Activated CD8-positive, alpha-beta T cell treated with anti-CD3 and anti-CD28 coated beads, Interleukin-2, amount 10 ng/mL, durations not matched to agents 7 days and 5 days (primary cell): ENCODE data around the gene FBXO44. TPM values are rescaled to one million over a fixed set of nuclear protein-coding genes. Genes with fewer than 3 reads are reported as not detected.

Experiments used
- ATAC-seq: fragments of 150-1000 bp; cut with Tn5 transposase; one replicate; pipeline ENCODE4 v1.10.0; 2021; ENCODE audit warnings: moderate library complexity
- CTCF ChIA-PET: fragments of 350-600 bp; sonication (Branson Sonifier 250); formaldehyde crosslinking; loops from one replicate; lab custom pipeline; 2021; ENCODE audit warnings: antibody characterized with exemption; lab: Charles Lee
- POLR2A ChIA-PET: fragments of 350-600 bp; sonication (Branson Sonifier 250); formaldehyde crosslinking; loops from one replicate; lab custom pipeline; 2021; ENCODE audit warnings: antibody characterized with exemption; lab: Charles Lee
- DNase-seq: peaks from one replicate; pipeline ENCODE4 v3.0.0-alpha.2; 2020
- H3K27ac Mint-ChIP-seq: one replicate; pipeline ENCODE4 v1.8.0; 2021; ENCODE audit warnings: mild to moderate bottlenecking, mixed read lengths
- H3K27me3 Mint-ChIP-seq: one replicate; pipeline ENCODE4 v1.8.0; 2021; ENCODE audit warnings: low read depth, mixed read lengths
- H3K36me3 Mint-ChIP-seq: one replicate; pipeline ENCODE4 v1.8.0; 2021; ENCODE audit warnings: low read depth, mixed read lengths
- H3K4me1 Mint-ChIP-seq: one replicate; pipeline ENCODE4 v1.8.0; 2021; ENCODE audit warnings: low read depth, mixed read lengths
- H3K4me3 Mint-ChIP-seq: one replicate; pipeline ENCODE4 v1.8.0; 2021; ENCODE audit warnings: mild to moderate bottlenecking, mixed read lengths
- H3K9me3 Mint-ChIP-seq: one replicate; pipeline ENCODE4 v1.8.0; 2022; ENCODE audit warnings: mixed read lengths; ENCODE audit not compliant: insufficient read depth
- total RNA-seq, 2 experiments: library from RNA; stranded (reverse); gene quantifications; one replicate each; pipeline ENCODE4 v1.2.3, GENCODE V29; 2021

The FBXO44 gene
- total RNA-seq, 2 experiments from 2014 or later, result 39.7 to 42.3 TPM

DNA sequence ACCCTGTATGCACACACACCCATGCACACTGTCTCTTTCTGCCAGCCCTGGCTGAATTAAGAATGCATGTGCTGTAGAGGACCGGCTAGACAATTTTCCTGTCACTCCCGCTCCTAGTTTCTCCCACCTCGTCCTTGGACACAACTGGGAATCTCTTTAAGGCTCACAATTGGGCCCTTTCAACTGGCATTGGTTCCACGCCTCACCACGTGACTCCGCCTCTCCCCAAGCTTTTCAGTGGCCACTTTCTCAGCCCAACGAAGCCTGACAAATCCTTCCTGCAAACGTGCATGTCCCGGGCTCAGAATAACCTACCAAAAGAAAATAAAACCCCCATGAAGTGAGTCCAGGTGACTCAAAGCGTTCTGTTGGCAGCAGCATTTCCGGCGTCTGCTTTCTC, 34.3 kb upstream of the FBXO44 start:
- Mint-ChIP-seq H3K9me3 (no peaks in the 10 kb centered on the region), H3K27ac (no peak overlapping the region), H3K27me3 (peaks cover 3% of the 10 kb centered on the region), H3K4me3 (no peak overlapping the region), H3K36me3 (no peaks in the 10 kb centered on the region), H3K4me1 (no peaks in the 10 kb centered on the region)
- ATAC-seq (no peak), DNase-seq (no peak)
- CTCF ChIA-PET, result no interaction called here
- POLR2A ChIA-PET, result no interaction called here

DNA sequence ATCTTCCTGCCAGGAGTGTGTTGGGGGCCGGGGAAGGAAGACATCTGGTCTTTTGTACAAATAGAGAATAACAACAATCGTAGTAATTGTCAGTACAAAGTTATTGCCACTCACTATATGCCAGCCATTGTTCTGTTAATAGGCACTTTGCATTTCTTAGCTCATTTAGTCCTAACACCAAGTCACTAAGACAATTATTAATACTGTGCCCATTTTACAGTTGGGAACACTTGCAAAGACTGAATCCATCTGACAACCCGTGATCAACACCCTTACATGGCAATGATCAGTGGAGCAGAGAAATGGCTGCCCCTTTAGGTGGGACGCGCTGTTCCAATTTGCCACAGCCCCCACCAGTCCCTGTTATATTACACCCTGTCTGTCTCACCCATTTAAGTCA, 33.8 kb upstream of the FBXO44 start:
- ChIA-PET CTCF (no interaction called here), POLR2A (no interaction called here)
- Mint-ChIP-seq H3K27me3 (peaks cover 8% of the 10 kb centered on the region), H3K36me3 (no peaks in the 10 kb centered on the region), H3K4me1 (no peaks in the 10 kb centered on the region), H3K9me3 (no peaks in the 10 kb centered on the region), H3K27ac (no peak overlapping the region), H3K4me3 (no peak overlapping the region)
- ATAC-seq (no peak), DNase-seq (no peak)

DNA sequence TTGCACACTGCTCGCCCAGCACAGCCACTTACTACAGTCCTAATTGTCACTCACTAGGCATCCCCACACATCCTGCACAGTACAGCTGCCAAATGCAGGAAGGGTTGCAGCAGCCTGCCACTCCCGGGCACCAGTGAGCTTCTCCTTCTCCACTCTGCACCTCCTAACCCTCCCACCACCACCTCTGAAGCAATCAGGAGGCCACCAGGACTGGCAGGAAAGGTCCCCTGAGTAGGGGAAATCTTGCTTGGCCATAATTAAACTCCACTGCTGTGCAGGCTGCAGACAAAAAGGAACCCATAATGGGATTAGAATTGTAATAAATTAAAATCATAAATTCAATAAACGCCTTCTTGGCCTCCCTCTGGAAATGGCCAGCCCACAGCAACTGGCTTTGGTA, 32.3 kb upstream of the FBXO44 start:
- Mint-ChIP-seq H3K4me1 (no peaks in the 10 kb centered on the region), H3K36me3 (no peaks in the 10 kb centered on the region), H3K27ac (no peak overlapping the region), H3K9me3 (no peaks in the 10 kb centered on the region), H3K27me3 (peaks cover 8% of the 10 kb centered on the region), H3K4me3 (no peak overlapping the region)
- ChIA-PET CTCF (no interaction called here), POLR2A (no interaction called here)
- ATAC-seq, result no peak
- no peak for DNase-seq

DNA sequence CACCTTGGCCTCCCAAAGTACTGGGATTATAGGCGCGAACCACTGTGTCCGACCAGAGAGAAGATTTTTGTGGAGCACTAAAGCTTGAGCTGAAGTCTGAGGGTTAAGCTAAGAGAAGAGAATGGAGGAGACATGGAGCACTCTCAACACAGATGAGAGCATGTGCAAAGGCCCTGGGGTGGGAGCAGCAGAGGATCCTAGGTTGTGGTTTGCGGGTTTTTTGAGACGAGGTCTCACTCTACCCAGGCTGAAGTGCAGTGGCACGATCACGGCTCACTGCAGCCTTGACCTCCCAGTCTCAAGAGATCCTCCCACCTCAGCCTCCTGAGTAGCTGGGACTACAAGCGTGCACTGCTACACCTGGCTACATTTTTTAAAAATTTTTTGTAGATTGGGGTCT, 31.0 kb upstream of the FBXO44 start:
- no peaks in the 10 kb centered on the region for H3K36me3 Mint-ChIP-seq
- no peak overlapping the region for H3K4me3 Mint-ChIP-seq
- ATAC-seq, result no peak
- H3K27me3 Mint-ChIP-seq, result peaks cover 8% of the 10 kb centered on the region
- POLR2A ChIA-PET, result no interaction called here
- no peak for DNase-seq
- no peaks in the 10 kb centered on the region for H3K9me3 Mint-ChIP-seq
- CTCF ChIA-PET, result interaction anchor here (1.6 kb wide), 1 partner anchor 586 kb away, joined by 4 read pairs; no protein-coding TSS in a partner anchor
- H3K27ac Mint-ChIP-seq, result no peak overlapping the region
- H3K4me1 Mint-ChIP-seq, result no peaks in the 10 kb centered on the region

DNA sequence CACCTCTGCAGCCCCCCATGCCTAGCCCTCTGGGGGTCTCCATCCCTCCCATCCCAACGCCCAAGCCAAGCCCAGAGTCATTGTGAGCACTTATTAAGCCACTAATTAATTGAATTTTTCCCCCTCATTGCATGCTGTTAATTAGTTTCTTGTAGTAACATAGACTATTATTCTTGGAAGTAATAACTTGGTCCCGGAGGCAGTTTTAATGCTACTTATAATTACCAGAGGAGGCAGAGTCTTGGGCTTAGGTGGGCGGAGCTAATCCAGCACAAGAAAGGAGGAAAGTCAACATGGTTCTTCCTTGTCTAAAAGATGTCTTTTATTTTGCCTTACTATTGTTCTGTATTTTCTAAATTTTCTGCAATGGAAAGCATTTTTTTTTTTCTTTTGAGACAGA, 28.1 kb upstream of the FBXO44 start:
- POLR2A ChIA-PET, result no interaction called here
- Mint-ChIP-seq H3K27me3 (peaks cover 11% of the 10 kb centered on the region), H3K4me3 (no peak overlapping the region), H3K9me3 (no peaks in the 10 kb centered on the region), H3K4me1 (no peaks in the 10 kb centered on the region), H3K36me3 (no peaks in the 10 kb centered on the region), H3K27ac (no peak overlapping the region)
- no peak for DNase-seq
- CTCF ChIA-PET, result interaction anchor here (1.1 kb wide), 1 partner anchor 8 kb away, joined by 3 read pairs; no protein-coding TSS in a partner anchor
- no peak for ATAC-seq

DNA sequence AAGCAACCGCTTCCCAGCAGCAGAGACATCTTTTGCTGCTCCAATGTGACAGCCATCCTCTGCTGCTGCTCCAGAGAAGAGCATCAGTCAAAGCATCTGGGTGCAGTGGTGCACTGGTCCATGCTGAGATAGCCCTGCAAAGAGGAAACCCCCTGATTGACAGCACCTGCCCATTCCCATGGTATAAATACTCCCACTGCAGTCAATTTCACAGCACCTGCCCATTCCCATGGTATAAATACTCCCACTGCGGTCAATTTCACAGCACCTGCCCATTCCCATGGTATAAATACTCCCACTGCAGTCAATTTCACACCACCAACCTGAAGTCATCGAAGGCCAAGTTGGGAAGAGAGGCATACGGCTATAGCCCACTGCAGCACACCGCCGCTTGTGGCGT, 25.9 kb upstream of the FBXO44 start:
- no peak overlapping the region for H3K27ac Mint-ChIP-seq
- peaks cover 9% of the 10 kb centered on the region for H3K27me3 Mint-ChIP-seq
- H3K9me3 Mint-ChIP-seq, result no peaks in the 10 kb centered on the region
- no peak for DNase-seq
- no peaks in the 10 kb centered on the region for H3K4me1 Mint-ChIP-seq
- no peaks in the 10 kb centered on the region for H3K36me3 Mint-ChIP-seq
- no peak for ATAC-seq
- CTCF ChIA-PET, result no interaction called here
- H3K4me3 Mint-ChIP-seq, result no peak overlapping the region
- POLR2A ChIA-PET, result no interaction called here

DNA sequence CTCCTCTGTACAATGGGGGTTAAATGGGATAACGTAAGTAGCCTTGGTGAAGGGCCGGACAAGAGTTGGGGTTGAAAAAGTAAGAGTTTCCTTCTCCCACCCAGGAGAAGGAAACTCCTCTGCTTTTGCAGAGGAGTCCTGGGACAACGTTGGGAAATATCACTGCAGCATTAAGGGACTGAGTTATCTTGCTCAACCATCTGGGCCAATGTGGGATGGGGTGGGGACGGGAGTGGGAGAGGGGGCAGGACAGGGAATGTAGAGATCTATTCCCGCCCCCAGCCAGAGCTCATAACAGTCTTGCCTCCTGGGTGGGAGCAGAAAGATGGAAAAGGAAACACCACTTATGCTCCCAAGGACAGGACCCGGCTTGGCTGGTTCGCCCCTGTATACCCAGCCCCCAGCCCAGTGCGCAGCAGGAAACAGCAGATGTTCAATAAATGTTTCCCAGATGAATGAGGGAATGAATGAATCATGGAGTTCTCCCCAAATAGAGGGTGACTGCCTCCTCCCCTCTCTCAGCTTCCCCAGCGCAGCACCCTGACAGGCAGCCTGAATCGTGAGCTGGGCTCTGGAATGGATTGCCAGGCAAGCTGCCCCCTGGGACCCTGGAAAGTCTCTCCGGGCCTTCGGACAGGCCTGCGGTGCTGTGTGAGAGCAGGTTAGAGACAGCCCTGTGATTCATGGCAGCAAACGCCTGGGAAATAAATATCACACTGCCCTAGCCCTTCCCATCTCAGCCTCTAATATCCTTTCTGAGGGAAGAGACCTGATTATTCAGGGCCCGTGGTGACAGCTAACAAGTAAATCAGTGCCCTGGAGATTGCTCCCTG, 25.3 kb upstream of the FBXO44 start:
- CTCF ChIA-PET, result no interaction called here
- Mint-ChIP-seq H3K27ac (no peak overlapping the region), H3K4me1 (no peaks in the 10 kb centered on the region), H3K27me3 (peaks cover 9% of the 10 kb centered on the region), H3K4me3 (no peak overlapping the region), H3K36me3 (no peaks in the 10 kb centered on the region), H3K9me3 (no peaks in the 10 kb centered on the region)
- no peak for DNase-seq
- POLR2A ChIA-PET, result no interaction called here
- ATAC-seq, result no peak

DNA sequence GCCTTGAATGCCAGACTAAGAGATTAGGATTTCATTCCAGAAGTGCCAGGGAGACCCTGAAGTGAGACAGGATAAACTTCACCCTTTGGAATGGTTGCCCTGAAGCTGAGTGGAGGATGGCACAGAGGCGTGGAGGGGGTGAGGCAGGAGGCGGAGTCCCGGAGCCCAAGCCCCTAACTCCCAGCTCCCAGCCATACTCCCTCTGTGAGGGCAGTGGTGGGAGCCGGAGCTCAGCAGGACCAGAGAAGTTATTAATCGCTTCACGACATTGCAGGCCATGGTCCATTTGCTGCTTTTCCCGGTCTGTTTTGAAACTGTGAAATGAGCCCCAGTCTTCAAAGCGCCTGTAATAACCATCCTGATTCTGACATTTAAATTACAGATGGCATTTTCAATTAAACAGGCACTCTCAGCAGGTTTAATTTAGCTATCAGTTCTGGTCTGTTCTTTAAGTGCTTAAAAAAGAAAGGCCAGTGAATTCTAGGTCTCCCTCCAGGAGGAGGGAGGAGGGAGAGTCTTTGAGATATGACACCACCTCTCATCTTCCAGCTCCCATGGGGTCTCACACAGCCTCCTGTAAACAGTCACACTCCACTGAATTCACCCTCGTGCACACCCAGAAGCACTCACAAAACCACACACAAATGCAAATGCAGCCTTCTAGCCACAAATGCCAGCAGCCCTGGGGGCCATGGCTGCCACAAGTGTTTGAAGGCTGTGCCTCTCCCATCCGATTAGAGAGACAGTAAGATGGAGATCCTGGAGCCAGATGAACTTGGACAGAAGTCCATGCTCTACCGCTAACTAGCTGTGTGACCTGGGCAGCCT, 20.1 kb upstream of the FBXO44 start:
- Mint-ChIP-seq H3K4me3 (no peak overlapping the region), H3K9me3 (no peaks in the 10 kb centered on the region), H3K36me3 (no peaks in the 10 kb centered on the region), H3K27me3 (peaks cover 4% of the 10 kb centered on the region), H3K27ac (no peak overlapping the region), H3K4me1 (no peaks in the 10 kb centered on the region)
- ChIA-PET CTCF (interaction anchor here (1.3 to 2.1 kb wide), 2 partner anchors 8 to 597 kb away, joined by 3 to 7 read pairs; no protein-coding TSS in a partner anchor), POLR2A (no interaction called here)
- DNase-seq (no peak), ATAC-seq (no peak)

DNA sequence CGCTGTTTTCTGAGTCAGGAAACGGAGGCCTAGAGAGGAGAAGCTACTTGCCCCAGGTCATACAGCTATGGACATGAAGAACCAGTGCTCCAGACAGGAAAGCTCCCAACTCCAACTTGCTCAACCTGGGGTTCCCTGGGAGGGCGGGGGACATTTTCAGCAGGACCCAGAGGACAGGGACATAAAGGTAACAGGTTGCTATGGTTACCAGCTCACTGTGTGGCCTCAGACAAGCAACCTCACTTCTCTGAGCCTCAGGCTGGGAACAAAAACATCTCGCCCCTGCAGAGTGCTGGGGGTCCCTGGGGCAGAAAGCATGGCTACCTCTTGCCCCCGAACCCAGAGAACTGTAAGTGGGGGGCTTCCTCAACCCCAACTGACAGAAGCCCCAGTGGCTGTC, 16.6 kb upstream of the FBXO44 start:
- no peak for ATAC-seq

DNA sequence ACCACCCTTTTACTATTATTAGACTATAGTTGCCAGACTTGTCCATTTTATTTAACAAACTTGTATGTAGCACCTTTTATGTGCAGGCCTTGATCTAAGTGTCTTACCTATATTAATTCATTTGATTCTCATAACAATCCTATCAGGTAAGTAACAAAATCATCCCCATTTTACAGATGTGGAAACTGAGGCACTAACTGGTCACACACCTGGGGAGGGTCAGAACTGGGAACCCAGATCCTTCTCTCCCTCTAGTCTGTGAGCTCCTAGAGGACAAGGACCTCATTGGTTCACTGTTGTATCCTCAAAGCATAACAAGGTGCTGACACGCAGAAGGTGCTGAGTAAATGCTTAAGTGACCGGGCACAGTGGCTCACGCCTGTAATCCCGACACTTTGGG, 15.3 kb upstream of the FBXO44 start:
- Mint-ChIP-seq H3K9me3 (no peaks in the 10 kb centered on the region), H3K4me1 (no peaks in the 10 kb centered on the region), H3K36me3 (no peaks in the 10 kb centered on the region), H3K4me3 (no peak overlapping the region), H3K27me3 (no peaks in the 10 kb centered on the region), H3K27ac (no peak overlapping the region)
- POLR2A ChIA-PET, result no interaction called here
- DNase-seq (no peak), ATAC-seq (no peak)
- CTCF ChIA-PET, result no interaction called here

More for the DNA sequence above, 16.6 kb upstream of the FBXO44 start:
- Mint-ChIP-seq H3K27ac (no peak overlapping the region), H3K4me1 (no peaks in the 10 kb centered on the region), H3K9me3 (no peaks in the 10 kb centered on the region), H3K4me3 (no peak overlapping the region), H3K27me3 (no peaks in the 10 kb centered on the region), H3K36me3 (no peaks in the 10 kb centered on the region)
- DNase-seq, result no peak
- ChIA-PET CTCF (interaction anchor here (0.9 to 1.7 kb wide), 3 partner anchors 82 to 601 kb away, joined by 3 to 4 read pairs (median 3); no protein-coding TSS in a partner anchor), POLR2A (no interaction called here)

DNA sequence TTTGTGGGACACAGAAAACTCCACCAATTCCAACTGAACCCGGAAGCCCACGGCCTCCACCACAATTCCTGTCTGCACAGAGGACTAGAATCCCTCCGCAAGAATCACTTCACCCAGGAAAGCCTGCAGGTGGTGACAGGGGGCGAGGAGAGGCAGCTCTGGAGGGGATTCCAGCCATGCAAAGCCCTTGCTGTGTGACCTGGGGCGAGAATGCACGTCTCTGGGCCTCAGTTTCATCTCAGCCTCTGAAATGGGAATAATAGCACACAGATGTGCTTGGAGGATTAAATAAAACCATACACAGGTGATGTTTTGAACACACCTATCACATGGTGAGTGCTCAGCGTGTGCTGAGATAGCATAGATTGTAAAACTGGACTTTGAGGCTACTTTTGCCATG, 14.6 kb upstream of the FBXO44 start:
- DNase-seq, result no peak

DNA sequence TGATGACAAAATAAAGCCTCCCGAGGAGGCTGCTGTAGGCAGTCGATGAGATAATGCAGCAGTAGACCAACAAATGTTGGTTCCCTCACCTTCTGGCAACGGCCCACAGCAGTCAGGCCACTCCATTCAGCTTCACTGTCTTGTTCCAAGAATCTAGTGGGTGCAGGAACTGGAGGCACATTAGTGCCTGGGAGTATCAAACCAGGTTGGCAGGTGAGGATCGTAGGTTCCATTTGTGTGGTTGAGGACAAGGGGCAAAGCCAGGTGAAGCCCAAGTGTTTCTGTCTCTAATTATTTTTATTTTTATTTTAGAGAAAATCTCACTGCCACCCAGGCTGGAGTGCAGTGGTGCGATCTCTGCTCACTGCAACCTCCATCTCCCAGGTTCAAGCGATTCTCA, 13.7 kb upstream of the FBXO44 start:
- Mint-ChIP-seq H3K4me3 (no peak overlapping the region), H3K36me3 (no peaks in the 10 kb centered on the region), H3K4me1 (no peaks in the 10 kb centered on the region), H3K27ac (no peak overlapping the region), H3K9me3 (no peaks in the 10 kb centered on the region), H3K27me3 (no peaks in the 10 kb centered on the region)
- no peak for DNase-seq
- ATAC-seq, result no peak
- POLR2A ChIA-PET, result interaction anchor here (0.8 kb wide), 1 partner anchor 267 kb away, joined by 4 read pairs; no protein-coding TSS in a partner anchor
- CTCF ChIA-PET, result interaction anchor here (1.3 to 8.6 kb wide), 7 partner anchors 11 to 603 kb away, joined by 4 to 84 read pairs (median 13); partner anchors contain the start of genes DISP3 and FBXO2

More for the DNA sequence above, 14.6 kb upstream of the FBXO44 start:
- H3K36me3 Mint-ChIP-seq, result no peaks in the 10 kb centered on the region
- ATAC-seq, result no peak
- no peaks in the 10 kb centered on the region for H3K27me3 Mint-ChIP-seq
- no peak overlapping the region for H3K27ac Mint-ChIP-seq
- no peak overlapping the region for H3K4me3 Mint-ChIP-seq
- no peaks in the 10 kb centered on the region for H3K9me3 Mint-ChIP-seq
- POLR2A ChIA-PET, result no interaction called here
- CTCF ChIA-PET, result interaction anchor here (3.8 to 8.6 kb wide), 2 partner anchors 12 to 602 kb away, joined by 19 to 84 read pairs; partner anchors contain the start of gene FBXO2
- no peaks in the 10 kb centered on the region for H3K4me1 Mint-ChIP-seq
